ELF-1 (cell line): Measurements from ENCODE around the gene SRA1.
"Not testable (repeated sequence)": the region's sequence is repeated elsewhere in the genome, so short reads cannot be mapped to it uniquely, and the experiment has no call there.

ENCODE experiments used
- DNase-seq: peaks from one replicate; pipeline ENCODE4 v3.0.0-alpha.2; 2016; ENCODE audit warnings: low read depth, low spot score

The SRA1 gene

DNA sequence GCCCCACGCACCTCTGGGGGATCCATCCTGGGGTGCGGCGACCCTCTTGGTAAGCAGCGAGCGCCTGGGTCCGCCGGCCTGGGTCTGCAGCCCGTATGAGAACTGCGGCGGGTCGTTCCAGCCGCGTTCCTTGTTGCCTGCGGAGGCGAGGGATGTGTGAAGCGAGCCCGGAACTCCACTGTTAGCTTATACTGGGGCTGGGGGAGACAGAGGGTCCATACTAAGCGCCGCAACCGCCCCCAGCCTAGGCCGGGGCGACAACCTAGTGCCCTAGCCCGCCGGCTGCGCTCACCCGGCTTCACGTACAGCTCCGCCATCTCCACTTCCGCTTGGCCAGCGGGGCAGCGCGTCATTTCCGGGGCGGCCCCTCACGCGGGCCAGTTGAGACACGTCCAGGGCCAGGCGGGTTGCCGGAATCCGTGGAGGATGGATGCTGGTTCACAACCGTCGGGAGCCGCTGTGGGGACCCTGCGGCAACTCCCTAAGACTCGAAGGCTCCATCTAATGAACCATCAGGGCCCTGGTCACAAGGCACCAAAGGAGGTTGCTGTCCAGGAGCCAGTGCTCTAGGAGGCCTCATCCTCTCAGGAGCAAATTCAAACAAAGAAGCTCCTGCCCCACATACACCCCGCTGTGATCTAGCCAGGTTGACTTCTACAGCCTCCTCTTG lies at the start of gene SRA1:
Gene SRA1, minus strand, starts transcription at position 338 of the 670 bp plus-strand sequence. Its CDS starts 21 bp downstream, at position 317.
- DNase-seq = peak; percentile 95

DNA sequence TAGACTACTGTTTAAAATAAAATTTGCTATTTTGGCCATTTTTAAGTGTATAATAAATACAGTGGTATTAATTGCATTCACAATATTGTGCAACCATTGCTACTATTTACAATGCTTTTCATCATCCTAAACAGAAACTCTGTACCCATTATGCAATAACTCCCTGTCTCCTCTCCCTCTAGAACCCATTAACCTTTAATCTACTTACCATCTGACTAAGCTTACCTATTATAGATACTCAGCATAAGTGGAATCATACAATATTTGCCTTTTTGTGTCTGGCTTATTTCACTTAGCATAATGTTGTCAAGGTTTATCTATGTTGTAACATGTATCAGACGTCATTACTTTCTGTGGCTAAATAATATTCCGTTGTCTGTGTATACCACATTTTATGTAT lies 49.8 kb upstream of the SRA1 start:
- DNase-seq = no peak

DNA sequence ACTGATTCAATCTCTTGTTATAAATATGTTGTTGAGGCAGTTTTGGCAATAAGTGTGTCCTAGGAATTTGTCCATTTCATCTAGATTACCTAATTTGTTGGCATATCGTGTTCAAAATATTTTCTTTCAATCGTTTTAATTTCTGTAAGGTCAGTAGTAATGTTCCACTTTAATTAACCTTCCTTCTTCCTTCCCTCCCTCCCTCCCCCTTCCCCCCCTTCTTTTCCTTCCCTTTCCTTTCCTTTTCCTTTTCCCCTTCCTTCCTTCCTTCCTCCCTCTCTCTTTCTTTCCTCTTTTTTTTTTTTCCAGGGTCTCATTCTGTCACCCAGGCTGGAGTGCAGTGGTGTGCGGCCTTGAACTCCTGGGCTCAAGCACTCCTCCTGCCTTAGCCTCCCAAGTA lies 48.6 kb upstream of the SRA1 start:
- no peak for DNase-seq

DNA sequence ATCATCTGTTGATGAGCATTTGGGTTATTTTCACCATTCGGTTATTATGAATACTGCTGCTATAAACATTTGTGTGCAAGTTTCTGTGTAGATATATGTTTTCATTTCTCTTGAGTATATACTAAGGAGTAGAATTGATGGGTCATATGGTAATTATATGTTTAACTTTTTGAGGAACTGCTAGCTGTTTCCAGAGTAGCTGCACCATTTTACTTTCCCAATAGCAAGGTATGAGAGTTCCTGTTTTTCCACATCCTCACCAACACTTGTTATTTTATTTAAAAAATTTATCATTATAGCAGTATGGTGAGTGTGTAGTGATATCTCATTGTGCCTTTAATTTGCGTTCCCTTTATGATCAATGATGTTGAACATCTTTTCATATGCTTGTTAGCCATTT lies 46.5 kb upstream of the SRA1 start:
- no peak for DNase-seq

DNA sequence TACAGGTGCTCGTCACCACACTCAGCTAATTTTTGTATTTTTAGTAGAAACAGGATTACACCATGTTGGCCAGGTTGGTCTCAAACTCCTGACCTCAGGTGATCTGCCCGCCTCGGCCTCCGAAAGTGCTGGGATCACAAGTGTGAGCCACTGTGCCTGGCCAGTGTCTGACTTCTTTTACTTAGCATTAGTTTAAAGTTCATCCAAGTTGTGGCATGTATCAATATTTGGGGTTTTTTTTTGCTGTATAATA lies 46.1 kb upstream of the SRA1 start:
- DNase-seq = not testable (repeated sequence)

DNA sequence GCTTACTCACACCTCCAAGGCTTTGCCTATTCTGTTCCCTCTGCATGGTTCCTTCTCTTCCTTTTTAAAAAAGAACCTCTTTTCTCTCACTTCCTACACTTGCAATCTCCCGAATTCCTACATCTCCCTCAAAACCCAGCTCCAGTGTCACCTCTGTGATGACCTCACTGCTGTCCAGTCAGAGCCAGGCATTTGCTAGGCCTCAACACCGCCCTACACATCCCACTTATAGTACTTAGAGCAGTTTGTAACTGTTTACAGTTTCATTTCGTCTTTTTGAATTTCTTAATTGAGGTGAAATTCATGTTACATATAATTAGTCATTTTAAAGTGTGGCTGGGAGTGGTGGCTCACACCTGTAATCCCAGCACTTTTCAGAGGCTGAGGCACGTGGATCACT lies 44.9 kb upstream of the SRA1 start:
- no peak for DNase-seq

DNA sequence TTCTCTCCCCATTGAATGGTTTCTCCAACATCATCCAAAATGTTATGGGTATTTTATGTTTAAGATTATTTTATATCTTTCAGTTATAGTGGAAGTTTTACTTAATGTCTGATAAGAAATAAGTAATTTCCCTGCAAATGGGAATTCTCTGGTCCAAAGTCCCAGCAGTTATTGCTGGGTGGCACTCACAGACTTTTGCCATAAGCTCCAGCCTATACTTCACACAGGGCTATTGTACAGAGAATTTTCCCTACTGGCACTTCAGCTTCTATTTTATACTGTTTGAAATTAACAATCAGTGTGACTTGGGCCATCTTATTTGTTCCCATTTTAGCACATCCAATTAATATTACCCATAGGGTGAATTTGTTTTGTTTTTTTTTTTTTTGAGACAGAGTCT lies 42.8 kb upstream of the SRA1 start:
- DNase-seq = no peak

DNA sequence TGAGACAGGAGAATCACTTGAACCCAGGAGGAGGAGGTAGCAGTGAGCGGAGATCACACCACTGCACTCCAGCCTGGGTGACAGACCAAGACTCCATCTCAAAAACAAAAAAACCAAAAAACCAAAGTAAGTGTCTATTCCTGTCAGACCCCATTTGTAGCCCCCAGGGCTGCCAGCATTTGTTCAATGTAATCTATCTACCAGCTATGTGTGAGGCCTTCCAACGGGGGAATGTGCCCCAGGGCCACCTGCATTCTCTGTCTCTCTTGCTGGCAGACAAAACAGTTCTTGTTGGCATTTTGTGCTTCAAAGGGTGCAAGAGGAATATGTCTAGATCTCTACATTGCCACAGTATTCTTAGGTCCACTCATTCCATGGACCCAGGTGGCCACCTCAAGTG lies 41.6 kb upstream of the SRA1 start:
- peak; percentile 51 for DNase-seq

DNA sequence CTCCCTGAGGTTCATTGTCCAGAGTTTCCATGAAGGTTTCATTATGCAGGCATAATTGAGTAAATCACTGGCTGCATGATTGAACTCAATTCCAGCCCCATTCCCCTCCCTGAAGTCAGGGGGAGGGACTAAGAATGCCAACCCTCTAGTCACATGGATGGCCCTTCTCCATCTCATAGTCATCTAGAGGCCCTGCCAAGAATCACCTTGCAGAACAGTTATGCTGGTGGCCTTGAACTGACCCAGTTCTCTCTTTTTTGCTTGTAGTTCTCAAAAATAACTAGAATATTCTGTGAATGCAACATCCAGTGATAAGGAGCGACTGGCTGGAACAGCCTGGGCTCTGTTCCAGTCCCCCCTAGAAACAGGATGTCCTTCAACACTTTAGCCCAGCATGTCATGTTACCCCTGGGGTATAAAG lies 39.1 kb upstream of the SRA1 start:
- no peak for DNase-seq

DNA sequence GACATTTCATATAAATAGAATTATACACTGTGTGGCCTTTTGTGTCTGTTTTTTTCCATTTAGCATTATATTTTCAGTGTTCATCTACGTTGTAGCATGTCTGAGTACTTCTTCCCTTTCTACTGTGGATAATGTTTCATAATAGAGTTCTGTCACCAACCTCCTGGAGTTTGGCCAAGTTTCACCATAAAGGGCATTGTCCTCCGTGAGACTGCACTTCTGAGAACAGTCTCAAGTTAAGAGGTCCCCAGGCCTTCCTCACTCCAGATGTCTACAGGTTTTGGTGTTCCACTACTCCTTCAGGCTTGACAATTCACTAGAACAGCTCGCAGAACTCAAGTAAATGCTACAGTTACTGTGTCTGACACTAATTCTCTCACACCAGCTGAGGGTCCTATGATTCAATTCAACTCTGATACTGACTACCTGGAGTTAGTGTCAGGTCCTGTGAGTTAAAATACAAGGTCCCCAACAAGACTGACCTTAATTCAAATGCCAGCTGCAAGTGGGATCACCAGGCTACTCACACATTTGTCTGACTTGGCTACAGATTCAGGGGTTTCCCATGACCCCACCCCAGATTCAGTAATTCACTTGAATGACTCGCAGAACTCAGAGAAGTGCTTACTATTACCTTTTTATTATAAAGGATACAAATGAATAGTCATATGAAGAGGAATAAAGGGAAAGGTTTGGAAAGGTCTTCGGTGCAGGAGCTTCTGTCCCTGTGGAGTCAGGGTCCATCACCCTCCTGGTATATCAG lies 38.4 kb upstream of the SRA1 start:
- DNase-seq = no peak

DNA sequence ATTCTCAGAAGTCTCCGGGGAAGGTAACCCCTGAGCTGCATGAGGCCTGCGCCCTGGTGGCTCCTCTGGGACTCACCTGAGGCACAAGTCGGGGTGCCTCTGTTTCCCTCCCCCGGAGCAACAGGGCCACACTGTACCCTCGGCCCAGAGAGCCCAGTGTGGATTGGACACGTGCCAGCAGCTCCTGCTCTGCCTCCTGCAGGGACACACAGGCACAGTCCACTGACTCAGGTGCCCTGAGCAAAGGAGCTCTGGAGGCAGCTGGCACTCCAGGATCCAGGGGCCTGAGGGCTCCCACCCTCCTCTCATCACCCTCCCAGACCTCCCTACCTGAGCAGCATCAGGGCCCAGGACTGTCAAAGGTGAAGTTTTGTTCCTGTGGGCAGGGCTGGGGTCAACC lies 36.9 kb upstream of the SRA1 start:
- DNase-seq = no peak

DNA sequence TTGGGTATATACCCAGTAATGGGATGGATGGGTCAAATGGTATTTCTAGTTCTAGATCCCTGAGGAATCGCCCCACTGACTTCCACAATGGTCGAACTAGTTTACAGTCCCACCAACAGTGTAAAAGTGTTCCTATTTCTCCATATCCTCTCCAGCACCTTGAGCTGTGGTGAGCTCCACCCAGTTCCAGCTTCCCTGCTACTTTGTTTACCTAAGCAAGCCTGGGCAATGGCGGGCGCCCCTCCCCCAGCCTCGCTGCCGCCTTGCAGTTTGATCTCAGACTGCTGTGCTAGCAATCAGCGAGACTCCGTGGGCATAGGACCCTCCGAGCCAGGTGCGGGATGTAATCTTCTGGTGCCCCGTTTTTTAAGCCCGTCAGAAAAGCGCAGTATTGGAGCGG lies 35.8 kb upstream of the SRA1 start:
- DNase-seq = peak; percentile 65

DNA sequence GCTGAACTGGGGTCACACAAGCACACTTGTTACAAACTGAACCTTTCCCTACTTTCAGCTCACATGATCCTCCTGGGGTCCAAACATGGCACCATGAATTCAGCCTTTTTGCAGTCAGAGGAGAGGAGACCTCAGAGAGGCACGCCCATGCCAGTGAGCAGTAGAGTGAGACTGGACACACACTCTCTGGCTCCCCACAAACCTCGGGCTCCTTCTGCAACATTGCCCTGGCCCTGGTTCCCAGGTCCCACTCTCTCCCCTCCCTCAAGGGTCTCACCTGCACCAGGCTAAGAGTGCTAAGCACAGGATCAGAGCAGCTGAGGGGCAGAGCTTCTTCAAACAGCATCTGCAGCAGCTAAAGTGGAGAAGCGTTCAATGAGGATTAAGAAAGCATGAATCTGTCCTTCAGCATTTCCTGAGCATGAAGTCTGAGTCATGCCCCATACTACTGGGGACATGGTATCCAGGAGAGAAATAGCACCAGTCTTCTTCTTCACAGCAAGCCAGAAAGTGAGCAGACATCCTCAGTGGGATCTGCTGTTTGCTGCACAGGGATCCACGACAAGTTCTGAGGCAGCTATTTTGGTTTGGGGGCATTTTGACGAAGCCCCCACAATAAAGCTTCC lies 34.6 kb upstream of the SRA1 start:
- no peak for DNase-seq

DNA sequence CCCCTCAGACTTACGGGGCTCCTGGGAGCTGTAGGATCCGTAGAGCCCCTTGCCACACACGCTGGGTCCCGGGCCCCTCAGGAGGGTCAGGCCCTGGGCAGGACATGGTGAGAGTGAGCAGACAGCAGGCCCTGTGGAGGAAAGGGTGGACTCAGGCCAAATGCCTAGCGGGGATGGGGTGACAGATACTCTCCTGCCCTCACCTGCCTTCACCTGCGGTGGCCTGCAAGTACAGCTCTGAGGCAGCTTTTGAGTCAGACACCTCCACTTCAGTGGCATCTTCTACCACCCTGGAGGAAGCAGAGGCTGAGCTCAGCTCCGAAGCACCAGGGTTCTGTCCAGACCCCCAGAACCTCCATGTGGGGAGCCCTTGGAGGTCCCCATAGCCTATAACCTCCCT lies 33.6 kb upstream of the SRA1 start:
- no peak for DNase-seq

DNA sequence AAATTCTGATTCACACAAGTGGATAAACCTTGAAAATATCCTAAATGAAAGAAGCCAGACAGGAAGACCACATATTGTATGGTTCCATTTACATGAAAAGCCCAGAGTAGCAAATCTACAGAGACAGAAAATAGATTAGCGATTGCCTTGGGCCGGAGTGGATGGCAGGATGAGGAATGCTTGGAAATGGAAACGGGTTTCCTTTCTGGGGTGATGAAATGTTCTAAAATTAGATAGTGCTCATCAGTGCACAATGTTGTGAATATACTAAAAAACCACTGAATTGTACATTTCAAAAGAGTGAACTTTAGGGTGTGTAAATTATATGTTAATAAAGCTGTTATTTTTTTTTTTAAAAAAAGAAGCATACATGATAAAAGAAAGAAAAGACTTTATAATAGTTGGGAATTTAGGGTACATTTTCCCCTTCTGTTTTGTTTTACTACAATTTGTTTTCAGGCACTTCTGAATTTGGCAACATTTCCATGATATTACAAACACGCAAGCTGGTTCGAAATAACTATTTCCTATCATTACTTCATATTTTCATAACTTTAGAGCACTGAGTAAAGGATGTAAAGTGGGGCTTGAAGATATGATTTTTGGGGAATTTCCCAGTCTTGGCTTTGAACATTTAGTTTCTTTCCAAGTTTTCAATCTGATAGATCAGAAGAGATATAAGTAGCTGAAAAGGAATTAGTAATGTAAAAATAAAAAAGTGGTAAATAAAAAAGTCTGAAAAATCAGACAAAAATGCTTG lies 31.2 kb upstream of the SRA1 start:
- no peak for DNase-seq

DNA sequence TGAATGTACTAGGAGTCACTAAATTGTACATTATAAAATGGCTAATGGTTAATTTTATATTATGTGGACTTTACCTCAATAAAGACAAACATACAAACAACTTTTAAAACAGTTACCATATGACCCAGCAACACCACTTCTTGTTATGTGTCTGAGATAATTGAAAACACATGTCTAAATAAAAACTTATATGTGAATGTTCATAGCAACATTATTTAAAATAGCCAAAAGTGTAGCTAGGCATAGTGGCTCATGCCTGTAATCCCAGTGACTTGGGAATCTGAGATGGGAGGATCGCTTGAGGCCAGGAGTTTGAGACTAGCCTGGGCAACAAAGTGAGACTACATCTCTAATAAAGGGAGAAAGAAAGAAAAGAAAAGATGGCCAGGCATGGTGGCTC lies 30.2 kb upstream of the SRA1 start:
- no peak for DNase-seq

DNA sequence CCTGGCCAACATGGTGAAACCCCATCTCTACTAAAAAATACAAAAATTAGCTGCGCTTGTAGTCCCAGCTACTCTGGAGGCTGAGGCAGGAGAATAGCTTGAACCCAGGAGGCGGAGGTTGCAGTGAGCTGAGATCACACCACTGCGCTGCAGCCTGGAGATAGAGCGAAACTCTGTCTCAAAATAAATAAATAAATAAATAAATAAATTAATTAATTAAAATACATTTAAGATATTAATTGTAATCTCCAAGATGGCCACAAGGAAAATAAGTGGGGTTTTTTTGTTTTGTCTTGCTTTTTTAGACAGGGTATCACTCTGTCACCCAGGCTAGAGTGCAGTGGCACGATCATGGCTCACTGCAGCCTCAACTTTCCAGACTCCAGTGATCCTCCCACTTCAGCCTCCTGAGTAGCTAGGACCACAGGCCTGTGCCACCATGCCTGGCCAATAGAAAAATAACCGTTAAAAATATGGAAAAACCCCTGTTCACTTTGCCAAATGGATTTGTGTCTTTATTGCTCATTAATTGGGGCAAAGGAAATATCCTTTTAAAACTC lies 22.0 kb upstream of the SRA1 start:
- DNase-seq = not testable (repeated sequence)

DNA sequence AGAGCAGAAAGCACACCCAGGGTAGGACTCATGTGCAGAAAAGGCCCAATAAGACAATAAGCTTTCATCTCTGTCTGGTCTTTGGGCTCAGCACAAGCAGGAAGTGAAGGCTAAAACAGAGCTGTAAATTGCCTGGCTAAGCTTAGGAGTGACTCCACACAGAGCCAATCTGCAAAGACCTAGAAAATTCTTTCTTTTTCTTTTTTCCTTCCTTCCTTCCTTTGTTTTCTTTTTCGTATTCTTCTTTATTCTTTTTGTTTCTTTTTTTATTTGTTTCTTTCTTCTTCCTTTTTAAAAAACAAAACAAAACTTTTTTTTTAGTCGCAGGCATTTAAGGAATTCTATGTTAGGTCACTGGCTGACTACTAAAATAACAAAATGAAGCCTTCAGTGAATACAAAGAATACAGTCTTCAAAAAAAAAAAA lies 19.5 kb upstream of the SRA1 start:
- DNase-seq = peak; percentile 44

DNA sequence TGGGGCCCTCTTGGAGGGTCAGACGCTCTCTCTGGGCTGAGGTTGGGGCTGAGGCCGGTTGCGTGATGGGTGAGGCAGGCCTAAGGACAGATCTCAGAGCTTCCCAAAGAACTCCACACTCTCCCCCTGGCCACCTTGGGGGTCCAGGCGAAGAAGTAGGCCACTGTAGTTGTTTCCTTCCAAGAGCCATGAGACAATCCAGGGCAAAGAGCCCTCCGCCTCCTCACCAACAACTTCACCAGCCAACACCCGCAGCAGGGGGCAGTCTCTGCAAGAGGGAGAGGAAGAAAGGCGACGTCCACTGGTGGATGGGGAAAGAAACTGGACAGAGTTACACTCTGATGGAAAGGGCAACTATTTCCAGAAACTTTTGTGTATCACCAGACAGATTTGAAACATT lies 18.0 kb upstream of the SRA1 start:
- peak; percentile 55 for DNase-seq

DNA sequence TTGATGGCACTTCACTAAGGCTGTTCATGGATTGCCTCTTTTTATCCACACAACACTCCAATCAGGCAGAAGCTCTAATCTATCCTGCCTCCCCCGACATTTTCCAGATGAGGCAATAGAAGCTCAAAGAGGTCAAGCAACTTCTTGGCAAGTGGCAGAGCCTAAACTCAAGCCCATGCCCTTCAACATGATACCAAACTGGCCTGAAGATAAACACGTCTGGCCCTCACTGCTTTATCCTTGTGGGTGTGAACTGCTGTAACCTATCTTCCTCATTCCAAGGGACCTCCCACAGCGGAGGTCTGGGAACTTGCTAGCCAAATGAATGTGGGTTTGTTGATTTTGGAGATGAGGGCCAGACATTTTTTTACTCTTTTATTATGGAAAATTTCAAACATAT lies 16.9 kb upstream of the SRA1 start:
- no peak for DNase-seq

DNA sequence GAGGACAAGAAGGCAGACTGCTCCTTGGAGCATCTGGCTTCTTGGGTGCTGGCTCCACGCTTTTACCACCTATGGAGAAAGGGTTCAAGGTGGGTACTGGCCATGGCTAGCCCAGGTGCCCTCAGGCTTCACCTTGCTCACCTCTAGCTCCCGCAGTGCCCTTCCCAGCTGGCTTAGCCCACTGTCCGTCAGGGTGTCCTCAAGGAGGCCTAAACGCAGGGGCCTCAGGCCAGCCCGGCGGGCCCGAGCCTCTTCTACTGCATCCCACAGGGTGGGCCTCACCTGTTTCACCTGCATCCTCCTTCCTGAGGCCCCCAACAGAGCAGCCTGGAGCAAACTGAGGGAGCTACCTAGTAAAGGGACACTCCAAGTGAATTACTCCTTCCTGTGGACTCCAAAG lies 16.4 kb upstream of the SRA1 start:
- DNase-seq = no peak

DNA sequence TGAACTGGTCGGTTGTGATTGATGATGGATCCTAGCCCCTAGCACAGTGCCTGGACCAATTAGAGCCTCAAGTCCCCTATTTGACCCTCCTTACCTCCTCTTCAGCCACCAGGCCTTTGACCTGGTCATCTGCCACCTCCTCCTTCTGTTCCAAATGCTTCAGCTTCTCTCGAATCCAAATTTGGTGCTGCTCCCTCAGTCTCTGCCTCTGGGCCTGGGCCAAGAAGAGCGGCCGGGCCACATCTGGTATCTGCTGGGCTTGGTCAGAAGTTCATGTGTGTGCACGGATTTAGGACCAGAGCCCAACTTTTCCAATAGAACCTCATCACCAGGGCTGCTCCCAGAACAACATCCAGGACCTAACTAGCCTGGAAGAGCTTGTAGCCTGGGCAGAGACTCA lies 13.8 kb upstream of the SRA1 start:
- no peak for DNase-seq
